Measurements from ENCODE around the gene ANO10.

Gene ANO10

GRCh38 chr3:43506644-43507043 is 115.2 kb downstream of the ANO10 start:
- H3K36me3 ChIP-seq (ENCODE audit: control insufficient read depth in 2 of 2, insufficient read depth in 1 of 2, low read length in 2 of 2), result no peaks in the 10 kb centered on the region
- H3K4me3 ChIP-seq (ENCODE audit: low read depth, low read length), result no peak overlapping the region
- no peak overlapping the region for H3K27ac ChIP-seq (ENCODE audit: extremely low read depth, low read depth, low read length)
- no peak for TF ChIP-seq ZNF157 (tag by site-specific recombination; IDR thresholded peaks at IDR 0.05)
- no peak for TF ChIP-seq ZNF132 (tag by site-specific recombination; IDR thresholded peaks at IDR 0.05; ENCODE audit: borderline replicate concordance)
- TF ChIP-seq ZEB2 (tag by site-specific recombination; IDR thresholded peaks at IDR 0.05), result no peak
- TF ChIP-seq INSM2 (tag by site-specific recombination; IDR thresholded peaks at IDR 0.05), result no peak
- TF ChIP-seq ZNF16 (tag by site-specific recombination; IDR thresholded peaks at IDR 0.05; ENCODE audit: low read depth), result no peak
- no peak for TF ChIP-seq SCRT2 (tag by site-specific recombination; IDR thresholded peaks at IDR 0.05)
- TF ChIP-seq ZNF514 (tag by site-specific recombination; IDR thresholded peaks at IDR 0.05), result no peak
- no peak for TF ChIP-seq ZNF214 (tag by site-specific recombination; IDR thresholded peaks at IDR 0.05; ENCODE audit: borderline replicate concordance)
- TF ChIP-seq YY1 (tag by site-specific recombination; IDR thresholded peaks at IDR 0.05), result no peak
- no peak for TF ChIP-seq ZNF76 (tag by site-specific recombination; IDR thresholded peaks at IDR 0.05; ENCODE audit: borderline replicate concordance, low read depth)
- no peak for TF ChIP-seq MYNN (tag by site-specific recombination; IDR thresholded peaks at IDR 0.05; ENCODE audit: borderline replicate concordance)
- no peak for TF ChIP-seq ZNF621 (tag by site-specific recombination; IDR thresholded peaks at IDR 0.05)
- TF ChIP-seq ZNF404 (tag by site-specific recombination; IDR thresholded peaks at IDR 0.05), result no peak
- no peak for TF ChIP-seq ZSCAN4 (tag by site-specific recombination; IDR thresholded peaks at IDR 0.05)
- no peak for TF ChIP-seq ZNF600 (tag by site-specific recombination; IDR thresholded peaks at IDR 0.05)
- no peak for TF ChIP-seq ZBTB44 (tag by site-specific recombination; IDR thresholded peaks at IDR 0.05)
- no peak for TF ChIP-seq ZNF324 (tag by site-specific recombination; IDR thresholded peaks at IDR 0.05)
- ChIA-PET POLR2A (no interaction called here), CTCF (no interaction called here)
- no peaks in the 10 kb centered on the region for H3K4me1 ChIP-seq (ENCODE audit: control insufficient read depth, insufficient read depth, low read length)
- H3K9me3 ChIP-seq (ENCODE audit: control insufficient read depth, insufficient read depth, low read depth, low read length), result no peaks in the 10 kb centered on the region

GRCh38 chr3:43505351-43505750 is 116.5 kb downstream of the ANO10 start:
- Histone ChIP-seq H3K4me3 (ENCODE audit: low read depth, low read length) (no peak overlapping the region), H3K36me3 (ENCODE audit: control insufficient read depth in 2 of 2, insufficient read depth in 1 of 2, low read length in 2 of 2) (no peaks in the 10 kb centered on the region), H3K4me1 (ENCODE audit: control insufficient read depth, insufficient read depth, low read length) (no peaks in the 10 kb centered on the region), H3K9me3 (ENCODE audit: control insufficient read depth, insufficient read depth, low read depth, low read length) (no peaks in the 10 kb centered on the region), H3K27ac (ENCODE audit: extremely low read depth, low read depth, low read length) (no peak overlapping the region)
- ChIA-PET CTCF (interaction anchor here (1.0 kb wide), 1 partner anchor 543 kb away, joined by 3 read pairs; no protein-coding TSS in a partner anchor), POLR2A (no interaction called here)
- TF ChIP-seq ZNF596 (tag by site-specific recombination; IDR thresholded peaks at IDR 0.05), result no peak
- peak; percentile 89 for TF ChIP-seq SP7 (tag by site-specific recombination; IDR thresholded peaks at IDR 0.05)
- TF ChIP-seq ZNF544 (tag by site-specific recombination; IDR thresholded peaks at IDR 0.05), result no peak
- no peak for TF ChIP-seq SALL2 (tag by site-specific recombination; IDR thresholded peaks at IDR 0.05; ENCODE audit: borderline replicate concordance)
- no peak for TF ChIP-seq KLF9 (tag by site-specific recombination; IDR thresholded peaks at IDR 0.05; ENCODE audit: low read depth)
- TF ChIP-seq ZBTB26 (tag by site-specific recombination; optimal IDR thresholded peaks at IDR 0.05), result no peak
- no peak for TF ChIP-seq YY2 (tag by site-specific recombination; IDR thresholded peaks at IDR 0.05)
- TF ChIP-seq ZNF645 (tag by site-specific recombination; IDR thresholded peaks at IDR 0.05), result no peak
- TF ChIP-seq ZSCAN18 (tag by site-specific recombination; IDR thresholded peaks at IDR 0.05), result no peak
